ENCODE data around the gene AGAP1. TPM values are rescaled to one million over a fixed set of nuclear protein-coding genes. Genes with fewer than 3 reads are reported as not detected.

Gene AGAP1
- total RNA-seq, 1 donor, result 12.3 TPM

GRCh38 chr2:235570966-235571692, 77.3 kb downstream of the AGAP1 start:
- DNase-seq (ENCODE audit: low read depth), result no peak
- no peak overlapping the region for H3K4me3 ChIP-seq (ENCODE audit: low read depth, low read length)
- no peak for TF ChIP-seq CTCF (IDR thresholded peaks at IDR 0.05; ENCODE audit: insufficient read depth, low read length)

GRCh38 chr2:235572592-235572991, 78.7 kb downstream of the AGAP1 start:
- no peak overlapping the region for H3K4me3 ChIP-seq (ENCODE audit: low read depth, low read length)
- no peak for TF ChIP-seq CTCF (IDR thresholded peaks at IDR 0.05; ENCODE audit: insufficient read depth, low read length)
- DNase-seq (ENCODE audit: low read depth), result no peak

- no peak overlapping the region for H3K4me3 ChIP-seq (ENCODE audit: low read depth, low read length)
- no peak for TF ChIP-seq CTCF (IDR thresholded peaks at IDR 0.05; ENCODE audit: insufficient read depth, low read length)
- no peak for DNase-seq (ENCODE audit: low read depth)
Measured at GRCh38 chr2:235573331-235574221, 79.7 kb downstream of the AGAP1 start.

- TF ChIP-seq CTCF (IDR thresholded peaks at IDR 0.05; ENCODE audit: insufficient read depth, low read length), result no peak
- no peak overlapping the region for H3K4me3 ChIP-seq (ENCODE audit: low read depth, low read length)
- DNase-seq (ENCODE audit: low read depth), result no peak
Measured at GRCh38 chr2:235575431-235575830, 81.6 kb downstream of the AGAP1 start.

GRCh38 chr2:235575904-235576303, 82.1 kb downstream of the AGAP1 start:
- H3K4me3 ChIP-seq (ENCODE audit: low read depth, low read length), result no peak overlapping the region
- no peak for TF ChIP-seq CTCF (IDR thresholded peaks at IDR 0.05; ENCODE audit: insufficient read depth, low read length)
- DNase-seq (ENCODE audit: low read depth), result no peak

GRCh38 chr2:235576337-235576910, 82.6 kb downstream of the AGAP1 start:
- no peak for DNase-seq (ENCODE audit: low read depth)
- no peak overlapping the region for H3K4me3 ChIP-seq (ENCODE audit: low read depth, low read length)
- TF ChIP-seq CTCF (IDR thresholded peaks at IDR 0.05; ENCODE audit: insufficient read depth, low read length), result no peak
